Ascending aorta (tissue), 2 donors: ENCODE data around the gene TRAF3IP1. TPM values are rescaled to one million over a fixed set of nuclear protein-coding genes. Genes with fewer than 3 reads are reported as not detected.
"Not testable (repeated sequence)": the region's sequence is repeated elsewhere in the genome, so short reads cannot be mapped to it uniquely, and the experiment has no call there.

Source experiments
- DNase-seq, 2 donors: peaks; one replicate each; pipeline ENCODE4 v3.0.0-alpha.2; 2019; ENCODE audit warnings: low spot score in 2 of 2
- H3K27ac ChIP-seq, 2 donors: fragments of 200-600 bp; sonication (generic); one replicate each; pipeline ENCODE4 v1.5.1; 2016 to 2017; ENCODE audit warnings: mild to moderate bottlenecking in 1 of 2
- H3K27me3 ChIP-seq: fragments of 200-600 bp; sonication (generic); one replicate; pipeline ENCODE4 v1.5.1; 2017
- H3K36me3 ChIP-seq, 2 donors: fragments of 200-600 bp; sonication (generic); one replicate each; pipeline ENCODE4 v1.5.1; 2016
- H3K4me1 ChIP-seq, 2 donors: fragments of 200-600 bp; sonication (generic); one replicate each; pipeline ENCODE4 v1.5.1; 2016 to 2017; ENCODE audit warnings: mild to moderate bottlenecking in 1 of 2
- H3K4me3 ChIP-seq, 2 donors: fragments of 200-600 bp; sonication (generic); one replicate each; pipeline ENCODE4 v1.5.1; 2016 to 2017; ENCODE audit warnings: mild to moderate bottlenecking in 1 of 2
- H3K9me3 ChIP-seq, 2 donors: fragments of 200-600 bp; sonication (generic); one replicate each; pipeline ENCODE4 v1.5.1; 2016
- CTCF ChIP-seq, 3 experiments: fragments of 200-600 bp in 2 of 3; fragments of 450-650 bp in 1 of 3; sonication (generic) in 2 of 3; IDR thresholded peaks; one replicate each; pipeline ENCODE4 v1.5.1; 2016 to 2019; ENCODE audit warnings: antibody characterized with exemption in 3 of 3, mild to moderate bottlenecking in 1 of 3, moderate library complexity in 1 of 3
- intact Hi-C: fragments of 100-400 bp; cut with DNase I; formaldehyde crosslinking; loops from one replicate; pipeline ENCODE4 v1.15.1; 2023
- total RNA-seq: library from RNA; depleted of rRNA; stranded (reverse); fragments of >200 nt; gene quantifications from one replicate; pipeline ENCODE4 v1.1.0, GENCODE V29; 2016

Gene TRAF3IP1
- total RNA-seq, 1 donor from 2014 or later: 6.1 TPM

- peak overlapping the region; percentile 92 to 96 for H3K4me3 ChIP-seq
- peaks cover 0 to 3% of the 10 kb centered on the region in 2 donors for H3K36me3 ChIP-seq
- H3K4me1 ChIP-seq: peaks cover 6 to 11% of the 10 kb centered on the region in 2 donors
- intact Hi-C loops: loop anchor here (1.0 kb wide), 1 partner anchor 31 kb away; no protein-coding TSS in a partner anchor
- H3K27me3 ChIP-seq: no peaks in the 10 kb centered on the region
- peak overlapping the region in 1 of 2 donors; percentile 64 for H3K27ac ChIP-seq
- peak in 1 of 2 donors; percentile 67 for DNase-seq
- TF ChIP-seq CTCF (IDR thresholded peaks at IDR 0.05): no peak
- H3K9me3 ChIP-seq: no peaks in the 10 kb centered on the region
Measured at GRCh38 chr2:238320648-238321281, 447 bp downstream of the TRAF3IP1 start.

GRCh38 chr2:238321467-238321866 lies 1.1 kb downstream of the TRAF3IP1 start:
- DNase-seq: peak in 1 of 2 donors; percentile 50
- H3K4me3 ChIP-seq: peak overlapping the region; percentile 92 to 96
- TF ChIP-seq CTCF (IDR thresholded peaks at IDR 0.05): no peak
- H3K36me3 ChIP-seq: peaks cover 0 to 9% of the 10 kb centered on the region in 2 donors
- intact Hi-C loops: no loop called here
- no peaks in the 10 kb centered on the region for H3K27me3 ChIP-seq
- no peaks in the 10 kb centered on the region for H3K9me3 ChIP-seq
- H3K27ac ChIP-seq: no peak overlapping the region
- peaks cover 6 to 11% of the 10 kb centered on the region in 2 donors for H3K4me1 ChIP-seq

GRCh38 chr2:238322001-238322411 lies 1.7 kb downstream of the TRAF3IP1 start:
- Histone ChIP-seq H3K4me1 (peaks cover 6 to 11% of the 10 kb centered on the region in 2 donors), H3K27ac (no peak overlapping the region), H3K27me3 (no peaks in the 10 kb centered on the region), H3K36me3 (peaks cover 2 to 14% of the 10 kb centered on the region in 2 donors), H3K4me3 (peak overlapping the region in 1 of 2 donors; percentile 92), H3K9me3 (no peaks in the 10 kb centered on the region)
- intact Hi-C loops: no loop called here
- no peak for TF ChIP-seq CTCF (IDR thresholded peaks at IDR 0.05)
- DNase-seq: peak in 1 of 2 donors; percentile 59

GRCh38 chr2:238324248-238324647 lies 3.9 kb downstream of the TRAF3IP1 start:
- H3K27me3 ChIP-seq, H3K27ac ChIP-seq, H3K9me3 ChIP-seq, H3K4me3 ChIP-seq, DNase-seq, intact Hi-C loops: not testable (repeated sequence)
- H3K36me3 ChIP-seq: peaks cover 12 to 20% of the 10 kb centered on the region in 2 donors
- peaks cover 6 to 11% of the 10 kb centered on the region in 2 donors for H3K4me1 ChIP-seq

- Histone ChIP-seq H3K9me3 (no peaks in the 10 kb centered on the region), H3K4me3 (no peak overlapping the region), H3K27ac (no peak overlapping the region), H3K36me3 (peaks cover 18 to 28% of the 10 kb centered on the region in 2 donors), H3K27me3 (no peaks in the 10 kb centered on the region), H3K4me1 (peaks cover 6% of the 10 kb centered on the region in 2 donors)
- intact Hi-C loops: no loop called here
- no peak for TF ChIP-seq CTCF (IDR thresholded peaks at IDR 0.05)
- DNase-seq: no peak
Measured at GRCh38 chr2:238325694-238326093, 5.4 kb downstream of the TRAF3IP1 start.

- no peak for TF ChIP-seq CTCF (IDR thresholded peaks at IDR 0.05)
- Histone ChIP-seq H3K27ac (no peak overlapping the region), H3K9me3 (no peaks in the 10 kb centered on the region), H3K4me1 (no peaks in the 10 kb centered on the region), H3K36me3 (peaks cover 18 to 28% of the 10 kb centered on the region in 2 donors), H3K27me3 (no peaks in the 10 kb centered on the region), H3K4me3 (no peak overlapping the region)
- intact Hi-C loops: no loop called here
- peak in 1 of 2 donors; percentile 30 for DNase-seq
Measured at GRCh38 chr2:238326801-238327365, 6.6 kb downstream of the TRAF3IP1 start.
